HCT116 (cell line): ENCODE measurements around the gene NEURL4. TPM values are rescaled to one million over a fixed set of nuclear protein-coding genes. Genes with fewer than 3 reads are reported as not detected.

Experiments used
- ATAC-seq: fragments of 200-7000 bp; cut with Tn5 transposase; 2 replicates; pipeline ENCODE4 v1.9.1; 2020; ENCODE audit warnings: mild to moderate bottlenecking, moderate library complexity
- BruUV-seq: library from RNA; stranded (reverse); fragments of 400-500 nt; replicated peaks from 2 replicates; lab custom pipeline; 2021; lab: Mats Ljungman, UMichigan
- CTCF ChIA-PET: fragments of 300-600 bp; sonication (Branson Sonifier 250); formaldehyde crosslinking; loops from one replicate; lab custom pipeline; 2021; ENCODE audit warnings: antibody characterized with exemption; lab: Charles Lee
- POLR2A ChIA-PET: fragments of 300-600, 350-600 bp; sonication (Branson Sonifier 250); formaldehyde crosslinking; loops from one replicate; lab custom pipeline; 2021; ENCODE audit warnings: antibody characterized with exemption; lab: Charles Lee
- RAD21 ChIA-PET, 2 experiments: fragments of 300-600 bp; sonication (Branson Sonifier 250); formaldehyde crosslinking; loops; one replicate each; lab custom pipeline; 2023; ENCODE audit warnings: low total read pairs in 2 of 2; ENCODE audit not compliant: uncharacterized antibody in 2 of 2, unreplicated experiment in 2 of 2, low non-redundant PET in 1 of 2; lab: Charles Lee
- DNase-seq: peaks from one replicate; pipeline ENCODE4 v3.0.0-alpha.2; 2010; ENCODE audit warnings: low read depth, low spot score
- H2AFZ ChIP-seq: fragments of 200-600 bp; shearing (Covaris generic), sonication (generic); 2 replicates; pipeline ENCODE4 v1.6.1; 2017; ENCODE audit warnings: low read depth, mixed run types, mixed read lengths, antibody characterized with exemption, low read length; ENCODE audit not compliant: poor library complexity, severe bottlenecking
- H3K27ac ChIP-seq: 2 replicates; pipeline ENCODE4 v1.5.1; 2012; ENCODE audit warnings: low read depth, low read length
- H3K27me3 ChIP-seq: fragments of 200-600 bp; sonication (generic); 2 replicates; pipeline ENCODE4 v1.6.1; 2016; ENCODE audit warnings: mixed run types, low read length, mixed read lengths; ENCODE audit not compliant: insufficient read depth
- H3K36me3 ChIP-seq, 2 experiments: fragments of 200-500 bp in 1 of 2; fragments of 200-600 bp in 1 of 2; sonication (Bioruptor generic) in 1 of 2; sonication (generic) in 1 of 2; 2 replicates each; pipeline versions ENCODE4 v1.5.1 to v1.6.1; 2014 to 2016; ENCODE audit warnings: low read length in 2 of 2, inconsistent platforms in 1 of 2, mixed read lengths in 1 of 2, mixed run types in 1 of 2; ENCODE audit not compliant: insufficient read depth in 2 of 2, control insufficient read depth in 1 of 2
- H3K4me1 ChIP-seq, 2 experiments: fragments of 200-600 bp in 1 of 2; sonication (generic) in 1 of 2; 2 replicates each; pipeline versions ENCODE4 v1.5.1 to v1.6.1; 2012 to 2017; ENCODE audit warnings: low read length in 2 of 2, inconsistent platforms in 1 of 2, mild to moderate bottlenecking in 1 of 2, mixed read lengths in 1 of 2, mixed run types in 1 of 2, moderate library complexity in 1 of 2; ENCODE audit not compliant: insufficient read depth in 2 of 2, control insufficient read depth in 1 of 2
- H3K4me2 ChIP-seq: fragments of 200-600 bp; sonication (generic); 2 replicates; pipeline ENCODE4 v1.6.1; 2017; ENCODE audit warnings: mixed run types, low read length, mixed read lengths
- H3K4me3 ChIP-seq, 2 experiments: fragments of 200-600 bp in 1 of 2; sonication (generic) in 1 of 2; replicated peaks in 1 of 2; 2 replicates each; pipeline ENCODE4 v1.5.1; 2011 to 2016; ENCODE audit warnings: low read length in 2 of 2, control low read depth in 1 of 2, low read depth in 1 of 2, mild to moderate bottlenecking in 1 of 2, mixed read lengths in 1 of 2, mixed run types in 1 of 2
- H3K79me2 ChIP-seq: fragments of 200-600 bp; sonication (generic); 2 replicates; pipeline ENCODE4 v1.6.1; 2017; ENCODE audit warnings: mild to moderate bottlenecking, mixed run types, low read length, moderate library complexity, mixed read lengths; ENCODE audit not compliant: insufficient read depth
- H3K9ac ChIP-seq: fragments of 200-600 bp; sonication (generic); 2 replicates; pipeline ENCODE4 v1.6.1; 2016; ENCODE audit warnings: low read length, mixed read lengths
- H3K9me2 ChIP-seq: fragments of 200-600 bp; sonication (generic), shearing (Covaris generic); 2 replicates; pipeline ENCODE4 v1.6.1; 2017; ENCODE audit warnings: mixed run types, mild to moderate bottlenecking, moderate library complexity; ENCODE audit not compliant: insufficient read depth
- H3K9me3 ChIP-seq, 2 experiments: fragments of 200-500 bp in 1 of 2; fragments of 200-600 bp in 1 of 2; sonication (Bioruptor generic) in 1 of 2; sonication (generic) in 1 of 2; 2 replicates each; pipeline ENCODE4 v1.6.1; 2014 to 2017; ENCODE audit warnings: low read length in 2 of 2, mixed read lengths in 2 of 2, inconsistent platforms in 1 of 2, low read depth in 1 of 2, mild to moderate bottlenecking in 1 of 2, mixed run types in 1 of 2, moderate library complexity in 1 of 2; ENCODE audit not compliant: control insufficient read depth in 1 of 2, insufficient read depth in 1 of 2
- H4K20me1 ChIP-seq: fragments of 200-600 bp; sonication (generic), shearing (Covaris generic); 2 replicates; pipeline ENCODE4 v1.6.1; 2017; ENCODE audit warnings: mixed run types, mild to moderate bottlenecking, moderate library complexity; ENCODE audit not compliant: insufficient read depth
- CBX3 ChIP-seq: IDR thresholded peaks from 2 replicates; pipeline ENCODE4 v1.6.1; 2012; ENCODE audit warnings: low read depth
- CTCF ChIP-seq, 3 experiments: fragments of 200-600 bp in 1 of 3; sonication (generic) in 1 of 3; IDR thresholded peaks in 2 of 3; conservative IDR thresholded peaks in 1 of 3; 2 replicates each; pipeline ENCODE4 v1.5.1; 2012 to 2017; ENCODE audit warnings: low read depth in 2 of 3, low read length in 2 of 3, antibody characterized with exemption in 1 of 3, borderline replicate concordance in 1 of 3, control low read depth in 1 of 3, mild to moderate bottlenecking in 1 of 3, mixed read lengths in 1 of 3, mixed run types in 1 of 3, moderate library complexity in 1 of 3; ENCODE audit not compliant: insufficient read depth in 1 of 3
- EGR1 ChIP-seq: IDR thresholded peaks from 2 replicates; pipeline ENCODE4 v1.6.1; 2012; ENCODE audit warnings: low read depth
- EZH2 ChIP-seq: fragments of 200-600 bp; sonication (generic); IDR thresholded peaks from 2 replicates; pipeline ENCODE4 v1.6.1; 2017; ENCODE audit warnings: antibody characterized with exemption, mixed run types
- FOSL1 ChIP-seq: IDR thresholded peaks from 2 replicates; pipeline ENCODE4 v1.6.1; 2012; ENCODE audit warnings: low read depth
- POLR2A ChIP-seq: IDR thresholded peaks from 2 replicates; pipeline ENCODE4 v1.7.0; 2011; ENCODE audit warnings: borderline replicate concordance; ENCODE audit not compliant: insufficient read depth, insufficient read length; ENCODE audit errors: extremely low read depth
- POLR2AphosphoS5 ChIP-seq: IDR thresholded peaks from 2 replicates; pipeline ENCODE4 v1.6.1; 2011; ENCODE audit warnings: mild to moderate bottlenecking, low read depth, low read length, moderate library complexity
- TCF7L2 ChIP-seq: IDR thresholded peaks from 2 replicates; pipeline ENCODE4 v1.7.0; 2011; ENCODE audit warnings: borderline replicate concordance, inconsistent platforms; ENCODE audit not compliant: insufficient read depth, insufficient read length; ENCODE audit errors: extremely low read depth
- intact Hi-C: fragments of 100-400 bp; cut with micrococcal nuclease; formaldehyde crosslinking; loops from 2 replicates; pipeline ENCODE4 v1.10.0; 2022
- total RNA-seq: library from RNA; stranded (reverse); gene quantifications from one replicate; pipeline ENCODE4 v1.2.1, GENCODE V29; 2021; ENCODE audit not compliant: unreplicated experiment
- TF ChIP-seq, protein P1 (sequence below): IDR thresholded peaks from 2 replicates; pipeline ENCODE4 v1.6.1; 2012; ENCODE audit warnings: low read depth
- TF ChIP-seq, protein P2 (sequence below): IDR thresholded peaks from 2 replicates; pipeline ENCODE4 v1.6.1; 2012

NEURL4 gene
- total RNA-seq, 1 experiment from 2014 or later: 56.9 TPM

- H3K9me3 ChIP-seq: no peaks in the 10 kb centered on the region
- BruUV-seq: no TSS peak
- no peaks in the 10 kb centered on the region for H3K36me3 ChIP-seq
- no peaks in the 10 kb centered on the region for H3K79me2 ChIP-seq
- no peak for DNase-seq
- no peak for ATAC-seq
- RAD21 ChIA-PET: no interaction called here
- no peak overlapping the region for H3K4me3 ChIP-seq
- no peaks in the 10 kb centered on the region for H4K20me1 ChIP-seq
- H3K4me2 ChIP-seq: no peak overlapping the region
- no peaks in the 10 kb centered on the region for H3K9me2 ChIP-seq
- H3K27ac ChIP-seq: no peak overlapping the region
- intact Hi-C loops: no loop called here
- TF ChIP-seq CTCF (IDR thresholded peaks at IDR 0.05 in 2 of 3, conservative IDR thresholded peaks at IDR 0.05 in 1 of 3; ENCODE audit: borderline replicate concordance in 1 of 3, insufficient read depth in 1 of 3, low read depth in 2 of 3, low read length in 2 of 3) (no peak), TCF7L2 (no peak), POLR2AphosphoS5 (no peak), EGR1 (no peak), CBX3 (no peak), POLR2A (no peak), FOSL1 (no peak), EZH2 (no peak)
- TF ChIP-seq, protein P1, sequence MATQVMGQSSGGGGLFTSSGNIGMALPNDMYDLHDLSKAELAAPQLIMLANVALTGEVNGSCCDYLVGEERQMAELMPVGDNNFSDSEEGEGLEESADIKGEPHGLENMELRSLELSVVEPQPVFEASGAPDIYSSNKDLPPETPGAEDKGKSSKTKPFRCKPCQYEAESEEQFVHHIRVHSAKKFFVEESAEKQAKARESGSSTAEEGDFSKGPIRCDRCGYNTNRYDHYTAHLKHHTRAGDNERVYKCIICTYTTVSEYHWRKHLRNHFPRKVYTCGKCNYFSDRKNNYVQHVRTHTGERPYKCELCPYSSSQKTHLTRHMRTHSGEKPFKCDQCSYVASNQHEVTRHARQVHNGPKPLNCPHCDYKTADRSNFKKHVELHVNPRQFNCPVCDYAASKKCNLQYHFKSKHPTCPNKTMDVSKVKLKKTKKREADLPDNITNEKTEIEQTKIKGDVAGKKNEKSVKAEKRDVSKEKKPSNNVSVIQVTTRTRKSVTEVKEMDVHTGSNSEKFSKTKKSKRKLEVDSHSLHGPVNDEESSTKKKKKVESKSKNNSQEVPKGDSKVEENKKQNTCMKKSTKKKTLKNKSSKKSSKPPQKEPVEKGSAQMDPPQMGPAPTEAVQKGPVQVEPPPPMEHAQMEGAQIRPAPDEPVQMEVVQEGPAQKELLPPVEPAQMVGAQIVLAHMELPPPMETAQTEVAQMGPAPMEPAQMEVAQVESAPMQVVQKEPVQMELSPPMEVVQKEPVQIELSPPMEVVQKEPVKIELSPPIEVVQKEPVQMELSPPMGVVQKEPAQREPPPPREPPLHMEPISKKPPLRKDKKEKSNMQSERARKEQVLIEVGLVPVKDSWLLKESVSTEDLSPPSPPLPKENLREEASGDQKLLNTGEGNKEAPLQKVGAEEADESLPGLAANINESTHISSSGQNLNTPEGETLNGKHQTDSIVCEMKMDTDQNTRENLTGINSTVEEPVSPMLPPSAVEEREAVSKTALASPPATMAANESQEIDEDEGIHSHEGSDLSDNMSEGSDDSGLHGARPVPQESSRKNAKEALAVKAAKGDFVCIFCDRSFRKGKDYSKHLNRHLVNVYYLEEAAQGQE: no peak
- TF ChIP-seq, protein P2, sequence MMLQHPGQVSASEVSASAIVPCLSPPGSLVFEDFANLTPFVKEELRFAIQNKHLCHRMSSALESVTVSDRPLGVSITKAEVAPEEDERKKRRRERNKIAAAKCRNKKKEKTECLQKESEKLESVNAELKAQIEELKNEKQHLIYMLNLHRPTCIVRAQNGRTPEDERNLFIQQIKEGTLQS: no peak
- TF ChIP-seq, all 23 proteins: peak for 0
- H3K27me3 ChIP-seq: no peaks in the 10 kb centered on the region
- H3K4me1 ChIP-seq: peaks cover 13 to 32% of the 10 kb centered on the region in 2 experiments
- H3K9ac ChIP-seq: no peak overlapping the region
- ChIA-PET POLR2A (no interaction called here), CTCF (no interaction called here)
- no peak overlapping the region for H2AFZ ChIP-seq
These were observed 44.2 kb downstream of the NEURL4 start for GRCh38 chr17:7284911-7285310.
